Measurements from ENCODE around the gene TRIM38. TPM values are rescaled to one million over a fixed set of nuclear protein-coding genes. Genes with fewer than 3 reads are reported as not detected.
A peak's percentile ranks its signal among the peaks of the same experiment; 100 is the strongest.

TRIM38 gene
- total and polyA plus RNA-seq, 2 of the 13 experiments (the other 11 are each of a cell fraction or from before 2014, with no cell fraction given): 2.5 to 3.1 TPM

- TF ChIP-seq, protein P1, sequence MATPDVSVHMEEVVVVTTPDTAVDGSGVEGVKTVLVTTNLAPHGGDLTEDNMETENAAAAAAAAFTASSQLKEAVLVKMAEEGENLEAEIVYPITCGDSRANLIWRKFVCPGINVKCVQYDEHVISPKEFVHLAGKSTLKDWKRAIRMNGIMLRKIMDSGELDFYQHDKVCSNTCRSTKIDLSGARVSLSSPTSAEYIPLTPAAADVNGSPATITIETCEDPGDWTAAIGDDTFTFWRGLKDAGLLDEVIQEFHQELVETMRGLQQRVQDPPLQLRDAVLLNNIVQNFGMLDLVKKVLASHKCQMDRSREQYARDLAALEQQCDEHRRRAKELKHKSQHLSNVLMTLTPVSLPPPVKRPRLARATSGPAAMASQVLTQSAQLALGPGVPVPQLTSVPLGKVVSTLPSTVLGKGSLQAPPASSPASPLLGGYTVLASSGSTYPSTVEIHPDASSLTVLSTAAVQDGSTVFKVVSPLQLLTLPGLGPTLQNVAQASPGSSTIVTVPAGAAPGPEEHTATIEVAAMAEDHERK (CRISPR knock-in tag; IDR thresholded peaks at IDR 0.05; ENCODE audit: low read depth): peak; percentile 54; the same call in 1 of the 2 replicates
- TF ChIP-seq ZFP37 (CRISPR knock-in tag; IDR thresholded peaks at IDR 0.05; ENCODE audit: borderline replicate concordance) (peak; percentile 87), YEATS4 (CRISPR knock-in tag; IDR thresholded peaks at IDR 0.05; ENCODE audit: borderline replicate concordance) (peak; percentile 70), NCOA1 (CRISPR knock-in tag; IDR thresholded peaks at IDR 0.05) (no peak; the same call in 1 of the 2 replicates), ATF3 (CRISPR knock-in tag; IDR thresholded peaks at IDR 0.05) (0 out of 2 replicates have a peak, but pooled peaks have one; percentile 13), TOPORS (CRISPR knock-in tag; IDR thresholded peaks at IDR 0.05) (peak; percentile 96), FOXK2 (IDR thresholded peaks at IDR 0.05) (no peak; the same call in 1 of the 2 replicates), ZNF33B (CRISPR knock-in tag; IDR thresholded peaks at IDR 0.05) (no peak; the same call in 1 of the 2 replicates), NCOA2 (CRISPR knock-in tag; IDR thresholded peaks at IDR 0.05) (peak; percentile 63), TAF1 (CRISPR knock-in tag; IDR thresholded peaks at IDR 0.05) (peak; percentile 84), HCFC1 (IDR thresholded peaks at IDR 0.05; ENCODE audit: low read depth, low read length) (peak; percentile 35; the same call in 1 of the 2 replicates), SOX5 (CRISPR knock-in tag; IDR thresholded peaks at IDR 0.05; ENCODE audit: borderline replicate concordance) (peak; percentile 62; the same call in 1 of the 2 replicates), PITX1 (CRISPR knock-in tag; IDR thresholded peaks at IDR 0.05) (no peak; the same call in 1 of the 2 replicates), IKZF4 (CRISPR knock-in tag; IDR thresholded peaks at IDR 0.05; ENCODE audit: borderline replicate concordance, low read depth, not compliant biosample characterization) (peak; percentile 92), SMARCC2 (IDR thresholded peaks at IDR 0.05) (no peak), ZNF460 (CRISPR knock-in tag; IDR thresholded peaks at IDR 0.05; ENCODE audit: borderline replicate concordance) (no peak), LBX2 (CRISPR knock-in tag; IDR thresholded peaks at IDR 0.05; ENCODE audit: borderline replicate concordance) (no peak), JDP2 (CRISPR knock-in tag; IDR thresholded peaks at IDR 0.05; ENCODE audit: borderline replicate concordance) (no peak), RNF2 (conservative IDR thresholded peaks at IDR 0.05; ENCODE audit: low read depth) (0 out of 2 replicates have a peak, but pooled peaks have one; percentile 62), ZNF773 (CRISPR knock-in tag; IDR thresholded peaks at IDR 0.05; ENCODE audit: borderline replicate concordance) (peak; percentile 80; the same call in 1 of the 2 replicates), FOXA1 (IDR thresholded peaks at IDR 0.05) (no peak), FOXA1 (CRISPR knock-in tag; IDR thresholded peaks at IDR 0.05) (no peak), PLRG1 (conservative IDR thresholded peaks at IDR 0.05) (no peak), BRD4 (CRISPR knock-in tag; IDR thresholded peaks at IDR 0.05) (0 out of 2 replicates have a peak, but pooled peaks have one; percentile 45), ZNF672 (CRISPR knock-in tag; IDR thresholded peaks at IDR 0.05) (0 out of 2 replicates have a peak, but pooled peaks have one; percentile 41), CBFB (CRISPR knock-in tag; IDR thresholded peaks at IDR 0.05) (no peak), ZNF670 (CRISPR knock-in tag; IDR thresholded peaks at IDR 0.05; ENCODE audit: borderline replicate concordance) (peak; percentile 95; the same call in 1 of the 2 replicates), ZNF160 (CRISPR knock-in tag; IDR thresholded peaks at IDR 0.05) (peak; percentile 92)
- TF ChIP-seq, protein P2, sequence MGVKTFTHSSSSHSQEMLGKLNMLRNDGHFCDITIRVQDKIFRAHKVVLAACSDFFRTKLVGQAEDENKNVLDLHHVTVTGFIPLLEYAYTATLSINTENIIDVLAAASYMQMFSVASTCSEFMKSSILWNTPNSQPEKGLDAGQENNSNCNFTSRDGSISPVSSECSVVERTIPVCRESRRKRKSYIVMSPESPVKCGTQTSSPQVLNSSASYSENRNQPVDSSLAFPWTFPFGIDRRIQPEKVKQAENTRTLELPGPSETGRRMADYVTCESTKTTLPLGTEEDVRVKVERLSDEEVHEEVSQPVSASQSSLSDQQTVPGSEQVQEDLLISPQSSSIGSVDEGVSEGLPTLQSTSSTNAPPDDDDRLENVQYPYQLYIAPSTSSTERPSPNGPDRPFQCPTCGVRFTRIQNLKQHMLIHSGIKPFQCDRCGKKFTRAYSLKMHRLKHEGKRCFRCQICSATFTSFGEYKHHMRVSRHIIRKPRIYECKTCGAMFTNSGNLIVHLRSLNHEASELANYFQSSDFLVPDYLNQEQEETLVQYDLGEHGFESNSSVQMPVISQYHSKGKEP (CRISPR knock-in tag; IDR thresholded peaks at IDR 0.05): no peak; the same call in 1 of the 2 replicates
These were observed 30.1 kb downstream of the TRIM38 start (continued) for GRCh38 chr6:25992413-25993340.
